SKM-1 (cell line): ENCODE data around the gene NAA30.
A peak's percentile ranks its signal among the peaks of the same experiment; 100 is the strongest.
"Not testable (repeated sequence)": the region's sequence is repeated elsewhere in the genome, so short reads cannot be mapped to it uniquely, and the experiment has no call there.

ENCODE experiments used
- DNase-seq: peaks from one replicate; lab custom pipeline; 2025; ENCODE audit not compliant: unreplicated experiment; lab: John Stamatoyannopoulos, UW

The NAA30 gene

DNA sequence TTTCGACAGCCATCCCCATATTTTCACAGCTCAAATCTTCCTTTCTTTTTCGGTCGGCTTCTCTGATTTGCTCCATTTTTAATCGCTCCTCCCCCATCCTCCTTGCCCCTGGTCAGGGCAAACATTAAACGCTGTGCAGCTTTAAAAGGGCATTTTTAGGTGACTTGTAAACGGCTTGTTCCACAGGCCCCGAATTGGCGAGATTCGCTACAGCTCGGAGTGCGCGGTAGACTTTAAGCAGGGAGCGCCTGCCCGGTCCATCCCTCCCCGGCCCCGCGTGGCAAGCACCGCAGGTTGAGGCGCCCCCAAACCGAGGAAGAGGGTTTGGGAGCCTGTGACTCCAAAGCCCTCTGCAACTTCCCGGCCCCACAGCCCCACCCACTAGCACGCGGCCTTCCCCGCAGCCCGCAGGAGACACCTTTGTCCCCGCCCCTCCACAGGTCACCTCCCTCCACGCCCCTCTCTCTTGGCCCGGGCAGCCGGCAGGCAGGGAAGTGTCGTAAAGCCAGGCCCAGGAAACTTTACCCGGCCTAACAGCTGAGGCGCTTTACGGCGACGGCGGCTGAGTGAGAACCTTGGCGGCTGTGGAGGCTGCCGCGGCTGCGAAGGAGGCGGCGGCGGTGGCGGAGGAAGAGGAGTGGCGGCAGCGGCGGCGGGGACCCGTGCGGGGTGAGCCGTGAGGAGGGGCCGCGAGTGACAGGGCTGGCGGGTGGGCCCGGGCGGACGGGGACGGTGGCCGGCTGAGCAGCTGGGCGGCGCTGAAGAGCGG is at the start of gene NAA30:
Gene NAA30, plus strand, starts transcription at position 550 of the 769 bp plus-strand sequence. CDS start 372 bp downstream, outside the sequence.
- DNase-seq: peak; percentile 39

DNA sequence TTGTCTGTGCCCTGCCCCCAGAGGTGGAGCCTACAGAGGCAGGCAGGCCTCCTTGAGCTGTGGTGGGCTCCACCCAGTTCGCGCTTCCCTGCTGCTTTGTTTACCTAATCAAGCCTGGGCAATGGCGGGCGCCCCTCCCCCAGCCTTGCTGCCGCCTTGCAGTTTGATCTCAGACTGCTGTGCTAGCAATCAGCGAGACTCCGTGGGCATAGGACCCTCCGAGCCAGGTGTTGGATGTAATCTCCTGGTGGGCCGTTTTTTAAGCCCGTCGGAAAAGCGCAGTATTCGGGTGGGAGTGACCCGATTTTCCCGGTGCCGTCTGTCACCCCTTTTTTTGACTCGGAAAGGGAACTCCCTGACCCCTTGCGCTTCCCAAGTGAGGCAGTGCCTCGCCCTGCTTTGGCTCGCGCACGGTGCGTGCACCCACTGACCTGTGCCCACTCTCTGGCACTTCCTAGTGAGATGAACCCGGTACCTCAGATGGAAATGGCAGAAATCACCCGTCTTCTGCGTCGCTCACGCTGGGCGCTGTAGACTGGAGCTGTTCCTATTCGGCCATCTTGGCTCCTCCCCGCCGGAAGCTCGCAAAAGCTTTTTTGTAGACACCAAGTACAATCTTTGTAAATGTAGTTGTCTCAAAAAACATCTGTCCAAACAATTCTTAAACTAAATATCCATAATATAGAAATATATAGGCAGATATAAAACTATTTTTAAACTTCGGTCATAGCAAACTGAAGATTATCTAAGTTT is 46.7 kb upstream of the NAA30 start:
- DNase-seq: not testable (repeated sequence)

DNA sequence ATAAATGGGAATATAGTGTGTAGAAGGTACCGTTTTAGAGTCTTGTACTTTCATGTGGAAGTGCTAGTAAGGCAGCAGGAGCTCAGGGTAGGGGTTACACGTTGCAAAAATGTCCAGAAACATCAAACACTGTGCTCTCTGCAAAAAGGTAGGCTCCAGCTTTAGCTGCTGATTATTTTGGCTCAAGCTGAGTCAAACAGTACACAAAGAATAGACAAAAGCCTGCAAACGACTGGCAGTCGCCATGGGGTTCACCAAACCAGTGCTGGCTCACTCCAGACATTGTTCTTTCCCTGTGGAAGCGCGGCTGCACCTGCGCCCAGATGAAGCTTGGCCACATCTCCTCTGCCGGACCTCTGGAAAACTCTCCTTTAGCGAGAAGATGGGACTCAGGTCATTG is 45.3 kb upstream of the NAA30 start:
- DNase-seq: no peak

DNA sequence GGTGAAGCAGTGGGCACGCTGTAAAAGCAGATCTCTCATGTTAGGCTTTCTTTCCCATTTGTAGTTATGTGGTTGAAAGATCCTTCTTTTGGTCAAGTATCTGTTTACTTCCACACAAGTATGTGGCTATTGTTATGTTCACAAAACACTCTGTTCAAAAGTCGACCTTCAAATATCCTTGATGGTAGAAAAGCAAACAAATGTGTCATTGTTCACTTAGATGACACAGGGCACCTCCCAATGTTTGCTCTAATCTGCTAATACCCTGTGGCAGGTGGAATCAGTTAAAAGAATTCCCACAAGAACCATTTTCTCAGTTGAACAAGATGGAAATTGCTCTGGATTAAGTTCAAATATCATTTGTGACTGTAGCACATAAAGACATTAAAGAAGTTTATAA is 43.6 kb upstream of the NAA30 start:
- no peak for DNase-seq

DNA sequence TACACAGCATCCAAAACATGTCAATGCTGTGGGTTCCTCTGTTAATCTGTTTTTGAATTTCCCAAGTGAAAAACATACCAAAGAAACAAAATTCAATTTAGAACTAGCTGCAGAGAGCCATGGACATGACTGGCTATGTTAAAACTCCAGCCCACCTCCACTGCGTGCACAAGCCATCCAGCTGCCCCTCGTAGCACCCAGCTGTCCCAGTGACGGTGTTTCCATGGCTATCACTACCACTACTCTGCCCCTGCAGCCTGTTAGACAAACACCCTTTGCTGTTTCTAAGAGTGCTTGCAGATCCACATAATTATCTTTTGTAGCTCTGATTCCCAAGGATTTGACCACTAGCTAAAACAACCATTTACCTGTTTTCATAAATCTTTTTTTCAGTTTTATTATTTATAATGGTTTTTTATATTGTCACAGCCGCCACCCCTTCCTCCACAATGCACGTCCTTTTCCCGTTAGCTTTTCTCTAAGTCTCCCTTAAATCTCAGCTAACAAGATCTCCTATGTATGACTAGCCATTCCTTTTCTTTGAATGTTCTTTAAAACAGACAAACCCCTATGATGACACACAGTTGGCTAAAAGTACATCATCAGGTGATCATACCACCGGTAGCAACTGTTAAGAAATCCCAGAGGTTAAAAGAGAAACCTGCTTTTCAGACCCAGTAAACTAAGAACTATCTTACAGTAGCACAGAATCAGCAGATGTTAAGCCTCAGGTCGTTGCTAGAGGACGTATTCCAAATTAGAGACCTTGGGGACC is 37.8 kb upstream of the NAA30 start:
- no peak for DNase-seq

DNA sequence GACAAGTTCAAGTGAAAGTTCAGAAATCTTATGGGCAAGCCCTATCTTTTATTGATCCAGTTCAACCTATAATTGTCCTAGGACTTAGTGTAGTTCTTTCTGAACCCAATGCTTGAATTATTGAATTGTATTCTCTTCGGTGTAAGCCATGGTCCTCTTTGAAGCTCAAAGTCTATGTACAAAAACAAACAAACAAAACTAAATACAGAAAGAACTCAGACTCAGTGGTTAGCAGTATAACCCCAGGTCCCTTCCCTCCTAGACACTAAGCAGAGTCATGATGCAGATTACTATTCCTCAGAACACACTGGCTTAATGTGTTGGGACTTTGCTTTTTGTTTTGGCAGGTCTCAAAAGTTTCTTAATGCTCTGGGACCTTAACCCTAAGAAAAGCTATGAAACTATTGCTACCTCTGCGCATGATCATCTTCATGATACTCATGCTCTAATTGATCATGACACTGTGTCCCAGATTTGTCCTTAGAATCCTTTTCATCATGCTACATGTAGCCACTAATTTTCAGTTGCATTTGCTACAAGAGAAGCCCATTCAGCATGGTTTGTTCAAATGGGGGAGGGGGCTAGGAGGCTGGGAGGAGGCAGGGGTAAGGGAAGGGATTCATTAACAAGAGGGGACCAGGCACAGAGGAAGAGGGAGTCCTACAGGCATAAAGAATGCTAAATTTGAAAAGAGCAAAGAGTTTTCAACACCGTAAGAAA is 35.1 kb upstream of the NAA30 start:
- no peak for DNase-seq

DNA sequence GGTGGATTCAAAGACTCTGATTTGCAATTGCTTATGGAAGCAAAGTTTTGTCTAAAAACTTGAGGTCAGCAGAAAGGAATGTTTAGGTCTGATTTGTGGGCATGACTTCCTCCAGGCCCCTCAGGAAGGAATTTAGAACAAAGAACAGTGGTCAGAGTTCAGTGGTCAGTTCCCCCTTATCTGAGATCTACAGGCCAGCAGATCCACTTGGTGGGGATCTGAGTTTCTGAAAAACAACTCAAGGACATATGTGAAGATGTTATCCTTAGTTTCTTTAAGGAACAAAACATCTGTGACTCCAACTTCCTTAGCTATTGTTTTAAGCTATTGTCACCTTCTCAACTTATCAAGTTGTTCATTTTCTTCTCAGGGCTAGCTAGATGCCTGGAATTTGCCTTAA is 28.0 kb upstream of the NAA30 start:
- DNase-seq: no peak

DNA sequence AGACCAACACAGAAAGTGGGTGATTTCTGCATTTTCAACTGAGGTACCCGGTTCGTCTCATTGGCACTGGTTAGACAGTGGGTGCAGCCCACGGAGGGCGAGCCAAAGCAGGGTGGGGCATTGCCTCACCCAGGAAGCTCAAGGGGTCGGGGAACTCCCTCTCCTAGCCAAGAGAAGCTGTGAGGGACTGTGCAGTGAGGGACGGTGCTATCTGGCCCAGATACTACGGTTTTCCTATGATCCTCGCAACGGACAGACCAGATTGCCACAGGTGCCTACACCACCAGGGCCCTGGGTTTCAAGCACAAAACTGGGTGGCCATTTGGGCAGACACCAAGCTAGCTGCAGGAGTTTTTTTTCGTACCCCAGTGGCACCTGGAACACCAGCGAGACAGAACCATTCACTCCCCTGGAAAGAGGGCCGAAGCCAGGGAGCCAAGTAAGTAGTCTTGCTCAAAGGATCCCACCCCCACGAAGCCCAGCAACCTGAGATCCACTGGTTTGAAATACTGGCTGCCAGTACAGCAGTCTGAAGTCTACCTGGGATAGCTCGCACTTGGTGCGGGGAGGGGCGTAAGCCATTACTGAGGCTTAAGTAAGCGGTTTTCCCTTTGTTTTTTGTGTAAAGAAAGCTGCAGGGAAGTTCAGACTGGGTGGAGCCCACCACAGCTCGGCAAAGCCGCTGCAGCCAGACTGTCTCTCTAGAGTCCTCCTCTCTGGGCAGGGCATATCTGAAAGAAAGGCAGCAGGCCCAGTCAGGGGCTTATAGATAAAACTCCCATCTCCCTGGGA is 25.5 kb upstream of the NAA30 start:
- DNase-seq: no peak

DNA sequence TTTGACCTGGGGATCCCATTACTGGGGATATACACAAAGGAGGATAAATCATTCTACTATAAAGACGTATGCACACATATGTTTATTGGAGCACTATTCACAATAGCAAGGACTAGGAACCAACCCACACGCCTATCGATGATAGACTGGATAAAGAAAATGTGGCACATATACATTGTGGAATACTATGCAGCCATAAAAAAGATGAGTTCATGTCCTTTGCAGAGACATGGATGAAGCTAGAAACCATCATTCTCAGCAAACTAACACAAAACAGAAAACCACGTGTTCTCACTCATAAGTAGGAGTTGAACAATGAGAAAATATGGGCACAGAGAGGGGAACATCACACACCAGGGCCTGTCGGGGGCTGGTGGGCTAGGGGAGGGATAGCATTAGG is 20.2 kb upstream of the NAA30 start:
- DNase-seq: not testable (repeated sequence)

DNA sequence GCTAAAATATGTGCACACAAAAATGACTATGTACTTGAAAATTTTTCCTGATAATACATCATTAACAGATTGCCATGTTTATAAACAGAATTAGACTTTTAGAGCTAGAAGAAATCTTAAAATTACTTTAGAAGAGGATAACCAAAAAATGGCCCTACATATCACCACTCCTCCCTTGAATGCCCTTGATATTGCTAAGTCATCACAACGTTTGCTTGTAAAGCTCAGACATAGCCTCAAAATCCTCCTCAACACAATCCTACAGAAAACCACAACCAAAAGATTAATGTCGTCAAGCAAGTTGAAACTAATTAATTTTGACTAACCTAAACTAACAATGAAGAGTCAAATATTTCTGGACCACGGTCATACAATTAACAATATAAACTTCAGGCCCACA is 19.4 kb upstream of the NAA30 start:
- DNase-seq: no peak

DNA sequence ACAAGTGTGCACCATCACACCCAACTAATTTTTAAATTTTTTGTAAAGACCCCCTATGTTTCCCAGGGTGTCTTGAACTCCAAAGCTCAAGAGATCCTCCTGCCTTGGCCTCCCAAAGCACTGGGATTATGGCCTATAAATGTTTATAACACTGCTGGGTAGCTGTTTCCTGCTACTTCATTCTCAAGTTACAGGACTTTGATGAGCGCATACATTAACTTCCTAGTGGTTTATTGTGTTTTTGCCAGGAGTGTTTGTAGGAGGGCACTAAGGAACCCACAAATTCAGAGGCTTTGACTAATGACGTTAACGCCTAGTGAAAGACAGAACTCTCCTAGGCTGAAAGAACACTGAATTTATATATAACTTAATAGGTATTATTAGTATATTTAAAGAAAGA is 15.2 kb upstream of the NAA30 start:
- no peak for DNase-seq

DNA sequence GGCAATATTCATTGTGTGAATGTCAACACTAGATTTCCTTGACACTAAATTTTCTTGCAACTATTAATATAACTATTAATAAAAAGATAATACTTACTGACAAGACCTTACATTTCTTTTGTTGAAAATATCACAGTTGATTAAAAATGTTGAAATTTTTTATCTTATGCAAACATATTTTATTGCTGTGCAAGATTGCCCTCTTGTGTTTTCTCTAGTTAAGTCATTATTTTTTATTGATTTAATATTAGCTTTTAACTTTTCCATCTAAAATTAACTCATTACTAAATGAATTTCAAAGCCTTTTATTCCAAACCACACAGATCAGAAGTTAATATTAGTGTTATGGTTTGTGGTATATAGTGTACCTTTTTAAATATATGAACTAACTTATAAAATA is 11.7 kb upstream of the NAA30 start:
- DNase-seq: no peak

DNA sequence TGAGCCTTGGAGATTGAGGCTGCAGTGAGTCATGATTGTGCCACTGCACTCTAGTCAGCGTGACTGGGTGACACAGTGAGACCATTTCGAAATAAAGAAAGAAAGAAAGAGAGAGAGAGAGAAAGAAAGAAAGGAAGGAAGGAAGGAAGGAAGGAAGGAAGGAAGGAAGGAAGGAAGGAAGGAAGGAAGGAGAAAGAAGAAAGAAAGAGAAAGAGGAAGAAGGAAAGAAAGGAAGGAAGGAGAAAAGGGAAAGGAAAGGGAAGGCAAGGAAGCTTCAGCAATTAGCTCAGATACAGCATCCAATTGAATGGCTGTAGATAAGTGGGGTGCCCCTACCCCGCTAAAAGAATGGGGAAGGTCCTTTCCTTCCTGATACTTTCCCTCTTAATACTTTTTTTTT is 9.5 kb upstream of the NAA30 start:
- no peak for DNase-seq

DNA sequence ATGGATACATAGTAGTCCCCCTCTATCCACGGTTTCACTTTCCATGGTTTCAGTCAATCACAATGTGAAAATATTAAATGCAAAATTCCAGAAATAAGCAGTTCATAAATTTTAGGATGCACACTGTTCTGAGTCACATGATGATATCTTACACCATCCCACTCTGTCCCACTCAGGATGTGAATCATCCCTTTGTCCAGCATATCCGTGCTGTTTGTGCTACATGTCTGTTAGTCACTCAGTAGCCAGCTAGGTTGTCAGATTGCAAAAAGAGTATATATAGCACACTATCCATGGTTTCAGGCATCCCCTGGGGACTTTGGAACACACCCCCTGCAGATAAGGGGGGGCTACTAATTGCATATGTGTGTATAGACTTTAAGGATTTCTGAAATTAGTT is 8.1 kb upstream of the NAA30 start:
- no peak for DNase-seq

DNA sequence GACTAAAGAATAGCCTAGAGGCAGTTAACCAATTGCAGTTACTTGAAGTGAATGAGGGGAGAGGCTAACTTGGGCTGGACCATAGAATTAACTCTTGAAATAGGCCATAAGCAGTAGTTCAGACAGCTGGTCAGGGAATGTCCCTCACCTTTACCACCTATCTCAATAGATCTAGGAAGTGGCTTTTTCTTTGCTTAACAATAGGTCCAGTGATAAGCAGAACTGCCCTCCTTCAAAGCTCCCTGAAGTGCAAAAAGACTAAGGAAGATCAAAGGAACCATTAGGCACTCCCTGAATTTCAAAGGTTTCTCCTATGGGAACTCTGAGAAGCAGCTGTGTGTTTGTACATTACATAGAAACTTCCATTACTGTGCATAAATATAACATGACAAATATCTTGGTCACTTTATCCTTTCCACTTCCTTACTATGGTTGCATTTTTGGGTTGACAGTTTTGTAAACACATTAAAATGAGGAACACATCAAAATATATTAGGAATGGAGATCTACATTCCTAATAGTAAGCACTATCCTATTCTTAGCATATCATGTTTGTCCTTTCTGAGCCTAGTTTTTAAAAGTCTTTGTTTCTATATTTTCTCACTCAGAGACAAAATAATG is 7.2 kb upstream of the NAA30 start:
- DNase-seq: no peak

DNA sequence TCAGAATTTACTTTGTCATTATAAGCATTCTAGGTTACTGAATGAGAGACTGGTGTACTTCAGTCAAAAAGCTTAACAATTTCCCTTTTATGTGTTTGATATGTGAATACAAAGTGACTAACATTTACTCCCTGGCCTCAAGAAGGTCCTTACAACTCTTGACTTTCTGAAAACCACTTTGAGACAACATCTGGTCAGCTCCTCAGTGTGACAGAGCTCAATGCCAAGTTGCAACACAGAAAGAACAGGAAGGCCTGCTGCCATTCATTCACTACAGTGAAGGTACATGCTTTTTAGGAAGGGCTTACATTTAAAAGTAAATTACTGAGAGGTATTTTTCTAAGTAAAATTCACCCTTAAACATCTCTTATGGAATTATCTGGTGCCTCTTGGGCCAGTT is 2.3 kb upstream of the NAA30 start:
- DNase-seq: peak; percentile 4

DNA sequence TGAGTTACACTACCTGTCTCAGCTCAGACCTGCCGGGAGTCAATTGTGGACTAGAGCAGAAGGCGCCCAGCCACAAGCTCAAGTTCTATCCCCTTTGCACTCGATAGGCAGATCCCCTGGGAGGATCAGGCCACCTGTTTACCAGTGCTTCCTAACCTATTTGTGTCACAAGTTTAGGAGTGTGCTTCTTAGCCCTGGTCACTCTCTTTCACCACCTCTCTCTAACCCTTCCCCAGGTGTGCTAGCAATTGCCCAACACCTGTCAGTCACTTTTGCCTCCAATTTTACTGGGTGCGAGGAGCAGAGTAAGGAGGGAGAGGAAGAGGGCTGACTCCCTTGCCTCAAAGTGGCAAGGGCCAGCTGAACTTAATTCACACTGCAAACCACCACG is 745 bp upstream of the NAA30 start:
- no peak for DNase-seq

DNA sequence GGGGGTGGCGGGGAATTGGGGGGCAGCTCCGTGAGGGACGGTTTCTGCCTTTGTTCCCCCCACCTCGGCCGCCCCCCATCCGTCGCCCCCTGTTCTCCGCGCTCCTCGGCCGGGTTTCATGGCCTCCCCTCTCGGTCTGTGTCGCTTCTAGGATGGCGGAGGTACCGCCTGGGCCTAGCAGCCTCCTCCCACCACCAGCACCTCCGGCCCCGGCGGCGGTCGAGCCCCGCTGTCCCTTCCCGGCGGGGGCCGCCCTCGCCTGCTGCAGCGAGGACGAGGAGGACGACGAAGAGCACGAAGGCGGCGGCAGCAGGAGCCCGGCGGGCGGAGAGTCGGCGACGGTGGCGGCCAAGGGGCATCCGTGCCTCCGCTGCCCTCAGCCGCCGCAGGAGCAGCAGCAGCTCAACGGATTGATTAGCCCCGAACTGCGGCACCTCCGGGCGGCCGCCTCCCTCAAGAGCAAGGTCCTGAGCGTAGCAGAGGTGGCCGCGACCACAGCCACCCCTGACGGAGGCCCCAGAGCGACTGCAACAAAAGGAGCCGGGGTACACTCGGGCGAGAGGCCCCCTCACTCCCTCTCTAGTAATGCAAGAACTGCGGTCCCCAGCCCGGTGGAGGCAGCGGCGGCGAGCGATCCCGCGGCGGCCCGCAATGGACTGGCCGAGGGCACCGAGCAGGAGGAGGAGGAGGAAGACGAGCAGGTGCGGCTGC is 575 bp downstream of the NAA30 start:
- DNase-seq: no peak

DNA sequence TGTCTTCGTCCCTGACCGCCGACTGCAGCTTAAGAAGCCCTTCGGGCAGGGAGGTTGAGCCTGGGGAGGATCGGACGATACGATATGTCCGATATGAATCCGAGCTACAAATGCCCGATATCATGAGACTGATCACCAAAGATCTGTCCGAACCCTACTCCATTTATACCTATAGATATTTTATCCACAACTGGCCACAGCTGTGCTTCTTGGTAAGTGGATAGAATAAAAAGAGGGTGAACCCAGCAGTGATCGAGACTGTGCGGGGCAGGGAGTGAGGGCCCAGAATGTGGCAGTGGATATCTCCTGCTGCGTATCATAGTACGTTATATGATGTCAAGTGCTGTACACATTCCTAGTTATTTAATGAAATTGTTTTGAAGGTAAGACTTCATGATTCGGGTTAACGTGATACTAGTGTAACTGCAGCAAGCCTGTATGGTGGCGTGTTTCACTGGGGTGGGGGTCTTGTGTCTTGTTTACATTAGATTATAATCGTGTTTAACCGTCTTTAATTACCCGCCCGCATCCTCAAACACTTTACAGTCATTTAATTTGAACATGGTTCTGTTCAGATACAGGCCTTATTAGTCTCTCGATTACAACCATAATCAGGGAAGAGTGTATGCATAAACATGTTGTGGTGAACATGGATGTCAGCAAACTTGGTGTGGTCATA is 1.3 kb downstream of the NAA30 start:
- DNase-seq: no peak
